ENCODE data around the gene ADM.

Gene ADM

GRCh38 chr11:10329935-10330334 is 25.1 kb downstream of the ADM start:
- DNase-seq (ENCODE audit: low read depth): no peak

GRCh38 chr11:10331548-10332289 is 26.8 kb downstream of the ADM start:
- no peak for DNase-seq (ENCODE audit: low read depth)

DNA sequence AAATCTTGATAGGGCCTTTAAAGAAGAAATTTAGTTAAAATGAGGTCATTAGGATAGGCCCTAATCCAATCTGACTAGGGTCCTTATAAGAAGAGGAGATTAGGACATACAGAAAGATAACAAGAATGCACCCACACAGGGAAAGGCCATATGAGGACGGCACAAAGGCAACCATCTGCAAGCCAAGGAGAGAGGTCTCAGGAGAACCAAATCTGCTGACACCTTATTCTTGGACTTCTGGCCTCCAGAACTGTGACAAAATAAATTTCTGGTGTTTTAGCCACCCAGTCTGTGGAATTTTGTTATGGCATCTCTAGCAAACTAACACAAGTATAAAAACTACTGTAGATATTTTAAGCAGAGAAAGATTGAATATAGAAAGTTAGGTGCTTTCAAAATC is 28.6 kb downstream of the ADM start:
- DNase-seq (ENCODE audit: low read depth): no peak

- no peak for DNase-seq (ENCODE audit: low read depth)
These were observed 33.4 kb downstream of the ADM start for GRCh38 chr11:10338287-10338686.

DNA sequence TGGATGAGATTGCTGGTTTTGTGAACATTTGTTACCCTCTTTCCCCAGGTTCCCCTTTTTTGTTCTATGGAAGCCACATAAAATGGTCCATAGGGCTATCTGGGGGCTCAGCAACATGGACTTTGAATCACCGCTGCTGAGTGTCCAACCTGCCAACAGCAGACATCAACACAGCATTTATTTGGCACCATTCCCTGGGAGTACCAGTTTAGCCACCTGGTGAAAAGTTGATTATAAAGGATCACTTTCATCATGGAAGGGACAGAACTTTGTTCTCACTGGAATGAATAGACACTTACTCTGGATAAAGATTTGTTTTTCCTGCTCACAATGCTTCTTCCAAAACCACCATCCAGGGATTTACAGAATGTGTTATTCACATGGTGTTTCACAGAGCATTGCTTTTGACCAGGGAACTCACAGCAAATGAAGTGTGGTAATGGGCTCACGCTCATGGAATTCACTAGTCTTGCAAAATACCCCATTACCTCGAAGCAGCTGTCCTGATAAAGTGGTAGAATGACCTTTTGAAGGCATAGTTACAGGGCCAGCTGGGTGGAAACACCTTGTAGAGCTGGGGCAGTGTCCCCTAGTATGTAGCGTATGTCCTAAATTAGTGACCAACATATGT is 43.9 kb downstream of the ADM start:
- DNase-seq (ENCODE audit: low read depth): peak; percentile 55

- no peak for DNase-seq (ENCODE audit: low read depth)
These were observed 44.4 kb downstream of the ADM start for GRCh38 chr11:10349281-10349665.

GRCh38 chr11:10349806-10350205 is 44.9 kb downstream of the ADM start:
- no peak for DNase-seq (ENCODE audit: low read depth)

- DNase-seq (ENCODE audit: low read depth): peak; percentile 78
These were observed 45.5 kb downstream of the ADM start for GRCh38 chr11:10350334-10350733.

DNA sequence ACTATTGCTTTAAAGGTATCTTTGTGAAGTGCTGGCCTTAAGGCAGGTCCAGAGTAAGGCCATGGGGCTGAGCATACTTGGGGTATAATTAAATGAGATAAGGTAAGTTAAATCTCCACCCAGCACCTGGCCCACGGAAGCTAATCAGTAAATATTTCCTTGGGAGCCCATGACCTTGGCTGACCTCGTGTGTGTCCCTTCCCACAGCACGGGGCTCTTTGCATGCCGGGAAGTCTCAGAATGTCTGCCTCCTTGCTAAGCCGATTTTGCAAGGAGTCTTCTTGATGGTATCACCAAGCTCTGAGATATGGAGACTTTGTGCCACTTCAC is 46.5 kb downstream of the ADM start:
- no peak for DNase-seq (ENCODE audit: low read depth)

DNA sequence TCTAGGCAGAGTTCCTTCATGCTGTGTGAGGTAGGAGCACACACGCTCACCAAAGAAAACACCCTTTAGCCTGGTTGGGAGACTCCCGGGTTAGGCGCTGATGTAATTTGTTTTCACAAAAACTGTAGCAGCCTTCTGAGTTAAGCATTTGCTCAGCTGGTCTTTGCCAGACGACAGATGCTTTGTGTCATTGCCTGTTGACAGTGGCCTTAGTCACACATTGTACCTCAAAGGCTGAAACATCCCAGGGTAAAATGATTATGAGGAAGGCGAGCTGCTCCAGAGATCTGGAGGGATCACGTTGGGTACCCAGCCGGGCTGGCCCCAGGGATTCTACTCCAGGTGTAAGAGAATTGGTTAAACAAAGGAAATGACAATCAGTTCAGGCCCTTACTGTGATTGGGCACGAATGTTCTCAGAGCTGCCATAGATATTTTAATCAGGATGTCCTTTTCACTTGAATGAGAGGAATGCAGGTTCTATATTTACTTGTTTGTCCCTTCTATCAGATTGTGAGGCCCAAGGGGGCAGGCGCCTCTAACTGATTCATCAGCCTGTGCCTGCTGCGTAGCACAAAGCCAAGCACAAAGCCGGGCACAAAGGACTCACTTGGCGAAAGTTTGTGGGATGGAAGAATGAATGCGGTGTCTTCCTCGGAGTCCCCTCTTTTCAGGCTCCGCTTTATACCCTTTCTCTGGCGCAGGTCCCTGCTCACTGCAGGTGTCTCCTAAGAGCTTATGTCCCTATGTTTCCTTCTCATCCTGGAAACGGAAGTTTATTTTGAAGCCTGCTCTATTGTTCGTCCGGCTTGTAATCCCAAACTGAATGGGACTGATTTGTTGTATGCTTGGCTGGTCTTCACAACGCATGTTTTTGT is 47.1 kb downstream of the ADM start:
- DNase-seq (ENCODE audit: low read depth): peak; percentile 78

- no peak for DNase-seq (ENCODE audit: low read depth)
These were observed 48.2 kb downstream of the ADM start for GRCh38 chr11:10352921-10353550.

GRCh38 chr11:10354389-10354788 is 49.5 kb downstream of the ADM start:
- no peak for DNase-seq (ENCODE audit: low read depth)

GRCh38 chr11:10355257-10355661 is 50.4 kb downstream of the ADM start:
- DNase-seq (ENCODE audit: low read depth): no peak

DNA sequence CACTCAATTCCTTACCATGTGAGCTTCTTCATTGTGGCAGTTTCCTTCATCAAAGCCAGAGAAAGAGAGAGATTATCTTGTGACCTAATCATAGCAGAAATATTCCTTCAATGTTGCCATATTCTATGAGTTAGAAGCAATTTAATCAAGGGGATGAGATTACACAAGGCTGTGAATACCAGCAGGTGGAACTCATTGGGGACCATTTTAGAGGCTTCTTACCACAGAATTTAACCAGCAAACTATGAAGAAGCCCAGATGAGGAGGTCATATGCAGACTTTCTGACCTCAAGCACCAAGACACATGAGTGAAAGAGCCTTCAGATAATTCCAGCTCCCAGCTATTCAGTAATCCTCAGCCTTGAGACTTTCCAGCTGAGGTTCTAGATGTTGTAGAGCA is 51.3 kb downstream of the ADM start:
- DNase-seq (ENCODE audit: low read depth): no peak
